Forelimb muscle (tissue), 1 donor: ENCODE data around the gene NEK11. TPM values are rescaled to one million over a fixed set of nuclear protein-coding genes. Genes with fewer than 3 reads are reported as not detected.
"Not testable (repeated sequence)": the region's sequence is repeated elsewhere in the genome, so short reads cannot be mapped to it uniquely, and the experiment has no call there.

ENCODE experiments used
- DNase-seq: peaks from one replicate; pipeline ENCODE4 v3.0.0-alpha.2; 2013; ENCODE audit warnings: low read depth
- polyA plus RNA-seq: library from polyadenylated mRNA; unstranded; fragments of 120-200 nt; gene quantifications from one replicate; pipeline ENCODE4 v1.2.1, GENCODE V29; 2013; ENCODE audit not compliant: insufficient read length

The NEK11 gene
- polyA plus RNA-seq, 1 donor, result 7.8 TPM

- DNase-seq, result no peak
Measured at GRCh38 chr3:131356006-131356595, 329.4 kb downstream of the NEK11 start.

GRCh38 chr3:131357275-131357674, 330.6 kb downstream of the NEK11 start:
- no peak for DNase-seq

DNA sequence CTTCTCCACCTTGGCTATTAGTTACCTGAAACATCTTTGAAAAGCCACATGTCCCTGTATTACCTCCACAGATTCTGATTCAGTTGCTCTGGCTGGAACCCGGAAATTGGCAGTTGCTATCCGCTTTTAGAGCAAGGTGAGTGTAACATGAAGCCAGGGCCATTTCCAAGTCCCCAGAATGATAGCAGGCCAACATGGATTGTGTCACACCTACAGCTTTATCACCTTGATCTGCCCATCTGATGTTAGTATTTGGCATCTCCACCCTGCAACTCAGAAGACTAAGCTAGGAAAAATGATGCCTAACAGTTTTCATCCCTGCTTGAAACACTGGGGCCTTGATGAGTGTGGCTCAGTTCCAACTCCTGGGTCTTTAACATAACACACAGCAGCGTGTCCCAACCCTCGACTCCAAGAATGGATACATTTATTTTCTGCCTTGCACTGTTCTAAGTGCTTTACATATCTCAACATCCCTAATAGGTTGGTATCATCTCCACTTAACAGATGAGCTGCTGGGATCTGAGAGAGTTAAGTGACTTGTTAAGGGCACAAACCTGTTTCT, 333.6 kb downstream of the NEK11 start:
- no peak for DNase-seq

DNA sequence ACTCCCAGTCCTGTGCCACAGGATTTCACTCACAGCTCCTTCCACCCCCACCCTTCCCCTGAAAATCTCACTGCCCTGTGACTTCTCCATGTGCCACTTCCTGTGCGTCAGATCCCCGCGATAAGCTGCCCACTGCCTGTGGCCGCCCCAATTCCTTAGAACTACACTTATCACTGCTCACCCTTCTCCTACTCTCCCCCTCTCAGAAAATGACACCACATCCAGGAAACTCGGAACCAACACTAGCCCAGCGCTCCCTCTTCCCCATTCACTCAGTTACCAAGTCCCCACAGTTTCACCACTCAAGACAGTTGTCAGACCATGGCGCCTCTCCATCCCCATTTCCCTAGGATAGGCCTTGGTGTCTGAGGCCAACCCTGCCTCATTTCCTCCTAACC, 334.4 kb downstream of the NEK11 start:
- not testable (repeated sequence) for DNase-seq

DNA sequence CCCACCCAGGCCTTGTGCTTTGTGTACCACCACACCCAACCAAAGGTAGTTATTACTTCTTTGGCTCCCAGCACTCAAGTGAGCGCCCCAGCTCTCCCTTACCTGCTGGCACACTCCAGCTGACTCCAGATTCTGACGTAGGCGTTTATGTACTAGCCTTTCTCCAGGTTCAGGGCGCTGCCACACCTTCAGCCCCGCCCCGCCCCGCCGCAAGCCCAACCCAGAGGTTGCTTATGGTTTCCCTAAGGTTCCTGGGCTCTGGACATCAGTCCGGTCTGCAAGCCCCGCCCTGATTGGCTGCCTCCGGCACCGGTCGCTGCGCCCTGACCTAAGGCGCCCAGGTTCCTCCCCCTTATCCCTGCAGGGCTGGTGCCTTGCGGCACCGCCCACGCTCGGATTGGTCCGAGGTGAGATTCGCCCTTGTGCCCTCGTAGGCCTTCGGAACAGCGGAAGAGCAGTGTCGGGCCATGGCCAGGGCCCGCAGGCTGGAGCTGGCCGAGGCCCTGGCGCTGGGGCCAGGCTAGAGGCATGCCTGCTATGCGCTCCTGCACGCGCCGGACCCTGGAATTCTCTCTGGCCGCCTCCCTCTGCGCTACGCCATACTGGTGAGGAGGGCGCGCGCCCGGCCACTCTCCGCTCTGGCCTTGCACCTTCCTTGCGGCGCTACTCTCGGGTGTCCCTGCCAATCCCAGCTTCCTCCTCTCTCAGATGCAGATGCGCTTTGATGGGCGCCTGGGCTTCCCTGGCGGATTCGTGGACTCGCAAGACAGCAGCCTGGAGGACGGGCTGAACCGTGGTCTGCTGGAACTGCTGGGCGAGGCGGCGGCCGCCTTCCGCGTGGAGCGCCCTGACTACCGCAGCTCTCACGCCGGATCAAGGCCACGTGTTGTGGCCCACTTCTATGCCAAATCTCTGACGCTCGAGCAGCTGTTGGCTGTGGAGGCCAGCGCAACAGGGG, 335.1 kb downstream of the NEK11 start:
- no peak for DNase-seq

GRCh38 chr3:131363275-131363674, 336.6 kb downstream of the NEK11 start:
- no peak for DNase-seq

DNA sequence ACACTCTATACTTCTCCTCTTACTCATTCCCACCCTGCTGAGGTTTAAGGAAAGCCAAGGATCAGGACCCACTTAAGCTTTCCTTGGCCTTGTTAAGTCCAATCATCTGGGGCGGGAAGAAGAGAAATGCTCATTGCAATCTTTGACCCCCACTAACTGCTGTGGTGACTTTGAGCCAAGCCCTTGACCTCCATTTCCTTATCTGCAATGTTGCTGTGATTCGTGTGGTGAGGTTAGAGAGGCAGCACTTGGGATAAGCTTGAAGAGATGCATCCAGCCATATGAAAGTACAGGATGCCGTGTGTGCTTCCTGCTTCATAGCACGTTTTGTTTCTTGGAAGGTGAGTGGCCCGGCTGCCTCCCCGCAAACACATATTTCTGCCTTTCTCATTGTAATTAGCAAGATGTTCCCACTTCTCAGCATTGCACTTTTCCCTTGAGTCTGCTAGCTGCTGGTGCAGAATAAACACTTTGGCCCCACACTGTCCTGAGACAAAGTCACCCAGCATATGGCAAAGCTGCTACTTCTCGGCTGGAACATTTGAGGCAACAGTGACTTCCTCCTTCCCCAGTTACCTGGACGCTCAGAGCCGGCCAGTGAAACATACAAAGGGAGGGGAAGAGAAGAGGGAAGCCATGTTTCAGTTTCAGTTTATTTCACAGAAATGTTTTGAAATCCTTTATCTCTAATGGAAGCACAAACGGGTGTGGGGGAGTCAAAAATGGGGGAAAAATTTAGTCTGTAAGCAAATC, 344.4 kb downstream of the NEK11 start:
- no peak for DNase-seq

- no peak for DNase-seq
Measured at GRCh38 chr3:131371688-131372066, 345.0 kb downstream of the NEK11 start.

DNA sequence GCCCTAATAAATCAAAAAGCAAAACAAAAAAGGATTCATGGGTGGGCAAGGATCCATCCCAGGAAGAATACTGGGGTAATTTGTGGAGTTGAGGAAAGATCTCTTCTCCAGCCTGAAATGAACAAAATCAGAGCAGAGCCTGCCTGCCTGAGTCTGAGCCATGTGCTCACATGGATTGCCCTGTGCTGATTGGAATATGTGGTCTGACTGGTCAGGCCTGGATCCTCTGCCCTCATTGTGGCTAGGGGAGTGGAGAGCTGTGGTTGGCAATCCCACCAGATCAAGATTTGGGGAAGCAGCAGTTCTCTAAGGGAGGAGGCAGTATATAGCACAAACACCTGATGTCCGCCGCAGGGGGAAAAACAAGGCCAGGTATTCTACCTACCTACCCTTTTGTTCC, 348.1 kb downstream of the NEK11 start:
- DNase-seq, result no peak

DNA sequence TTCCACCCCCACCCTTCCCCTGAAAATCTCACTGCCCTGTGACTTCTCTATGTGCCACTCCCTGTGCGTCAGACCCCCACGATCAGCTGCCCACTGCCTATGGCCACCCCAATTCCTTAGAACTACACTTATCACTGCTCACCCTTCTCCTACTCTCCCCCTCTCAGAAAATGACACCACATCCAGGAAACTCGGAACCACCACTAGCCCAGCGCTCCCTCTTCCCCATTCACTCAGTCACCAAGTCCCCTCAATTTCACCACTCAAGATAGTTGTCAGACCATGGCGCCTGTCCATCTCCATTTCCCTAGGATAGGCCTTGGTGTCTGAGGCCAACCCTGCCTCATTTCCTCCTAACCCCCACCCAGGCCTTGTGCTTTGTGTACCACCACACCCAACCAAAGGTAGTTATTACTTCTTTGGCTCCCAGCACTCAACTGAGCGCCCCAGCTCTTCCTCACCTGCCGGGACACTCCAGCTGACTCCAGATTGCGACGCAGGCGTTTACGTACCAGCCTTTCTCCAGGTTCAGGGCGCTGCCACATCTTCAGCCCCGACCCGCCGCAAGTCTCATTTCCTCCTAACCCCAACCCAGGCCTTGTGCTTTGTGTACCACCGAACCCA, 354.3 kb downstream of the NEK11 start:
- not testable (repeated sequence) for DNase-seq

DNA sequence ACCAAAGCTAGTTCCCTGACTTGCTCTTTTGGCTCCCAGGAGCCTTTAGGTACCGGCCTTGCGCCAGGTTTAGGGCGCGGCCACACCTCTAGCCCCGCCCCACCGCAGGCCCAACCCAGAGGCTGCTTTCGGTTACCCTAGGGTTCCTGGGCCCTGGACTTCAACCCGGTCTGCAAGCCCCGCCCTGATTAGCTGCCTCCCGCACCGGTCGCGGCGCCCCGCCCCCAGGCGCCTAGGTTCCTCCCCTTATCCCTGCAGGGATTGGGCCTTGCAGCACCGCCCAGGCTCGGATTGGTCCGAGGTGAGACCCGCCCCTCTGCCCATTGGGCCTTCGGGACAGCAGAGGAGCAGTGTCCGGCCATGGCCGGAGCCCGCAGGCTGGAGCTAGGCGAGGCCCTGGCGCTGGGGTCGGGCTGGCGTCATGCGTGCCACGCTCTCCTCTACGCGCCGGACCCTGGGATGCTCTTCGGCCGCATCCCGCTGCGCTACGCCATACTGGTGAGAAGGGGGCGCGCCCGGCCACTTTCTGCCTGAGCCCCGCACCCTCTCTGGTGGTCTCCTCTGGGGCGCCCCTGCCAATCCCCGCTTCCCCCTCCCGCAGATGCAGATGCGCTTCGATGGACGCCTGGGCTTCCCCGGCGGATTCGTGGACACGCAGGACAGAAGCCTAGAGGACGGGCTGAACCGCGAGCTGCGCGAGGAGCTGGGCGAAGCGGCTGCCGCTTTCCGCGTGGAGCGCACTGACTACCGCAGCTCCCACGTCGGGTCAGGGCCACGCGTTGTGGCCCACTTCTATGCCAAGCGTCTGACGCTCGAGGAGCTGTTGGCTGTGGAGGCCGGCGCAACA, 355.0 kb downstream of the NEK11 start, which contains the start of gene NUDT16:
NUDT16 (plus strand) TSS at position 330 of the 847 bp plus-strand sequence; CDS start at position 361, 31 bp downstream.
- peak; percentile 90 for DNase-seq

DNA sequence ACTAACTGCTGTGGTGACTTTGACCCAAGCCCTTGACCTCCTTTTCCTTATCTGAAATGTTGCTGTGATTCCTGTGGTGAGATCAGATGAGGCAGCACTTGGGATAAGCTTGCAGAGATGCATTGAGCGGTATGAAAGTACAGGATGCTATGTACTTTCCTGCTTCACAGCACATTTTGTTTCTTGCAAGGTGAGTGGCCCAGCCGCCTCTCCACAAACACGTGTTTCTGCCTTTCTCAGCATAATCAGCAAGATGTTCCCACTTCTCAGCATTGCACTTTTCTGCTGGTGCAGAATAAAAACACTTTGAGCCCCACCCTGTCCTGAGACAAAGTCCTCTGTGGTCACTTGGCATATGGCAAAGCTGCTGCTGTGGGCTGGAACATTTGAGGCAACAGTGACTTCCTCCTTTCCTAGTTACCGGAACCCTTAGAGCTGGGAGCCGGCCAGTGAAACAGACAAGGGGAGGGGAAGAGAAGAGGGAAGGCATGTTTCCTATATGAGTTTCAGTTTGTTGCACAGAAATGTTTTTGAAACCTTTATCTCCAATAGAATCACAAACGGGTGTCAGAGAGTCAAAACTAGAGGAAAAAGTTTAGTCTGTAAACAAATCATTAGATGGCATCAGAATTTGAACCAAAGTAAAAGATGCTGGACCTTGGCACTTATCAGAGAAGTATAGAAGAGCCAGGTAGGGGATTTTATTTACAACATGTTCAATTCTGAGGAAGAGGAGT, 359.9 kb downstream of the NEK11 start:
- DNase-seq, result no peak

GRCh38 chr3:131387796-131388489, 361.3 kb downstream of the NEK11 start:
- no peak for DNase-seq

DNA sequence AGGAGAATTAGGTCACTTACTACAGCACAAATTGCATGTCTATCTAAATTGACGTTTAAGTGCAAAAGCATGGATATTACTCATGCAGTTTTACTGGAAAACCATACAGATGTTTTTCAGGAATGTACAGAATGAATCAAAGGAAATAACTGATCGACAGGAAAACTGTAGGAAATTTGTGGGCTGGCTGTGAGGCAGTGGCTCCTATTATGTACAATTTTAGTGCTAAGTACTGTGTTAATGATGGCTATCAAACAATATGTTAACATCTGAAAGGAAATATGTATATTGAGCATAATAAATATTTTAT, 361.8 kb downstream of the NEK11 start:
- DNase-seq, result no peak

DNA sequence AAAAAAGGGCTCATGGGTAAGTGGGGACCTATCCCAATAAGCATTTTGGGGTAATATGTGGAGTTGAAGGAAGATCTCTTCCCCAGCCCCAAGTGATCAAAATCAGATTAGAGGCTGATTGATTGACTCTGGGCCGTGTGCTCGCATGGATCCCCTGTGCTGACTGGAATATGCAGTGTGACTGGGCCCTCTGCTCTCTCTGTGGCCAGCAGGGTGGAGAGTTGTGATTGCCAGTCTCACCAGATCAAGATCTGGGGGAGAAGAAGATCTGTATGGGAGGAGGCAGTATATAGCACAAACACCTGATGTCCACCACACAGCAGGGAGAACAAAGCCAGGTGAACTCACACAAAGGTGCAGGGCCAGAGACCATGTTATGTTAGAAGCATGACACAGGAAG, 363.7 kb downstream of the NEK11 start:
- DNase-seq, result no peak

- DNase-seq, result no peak
Measured at GRCh38 chr3:131393051-131393450, 366.4 kb downstream of the NEK11 start.

- no peak for DNase-seq
Measured at GRCh38 chr3:131393868-131394267, 367.2 kb downstream of the NEK11 start.

DNA sequence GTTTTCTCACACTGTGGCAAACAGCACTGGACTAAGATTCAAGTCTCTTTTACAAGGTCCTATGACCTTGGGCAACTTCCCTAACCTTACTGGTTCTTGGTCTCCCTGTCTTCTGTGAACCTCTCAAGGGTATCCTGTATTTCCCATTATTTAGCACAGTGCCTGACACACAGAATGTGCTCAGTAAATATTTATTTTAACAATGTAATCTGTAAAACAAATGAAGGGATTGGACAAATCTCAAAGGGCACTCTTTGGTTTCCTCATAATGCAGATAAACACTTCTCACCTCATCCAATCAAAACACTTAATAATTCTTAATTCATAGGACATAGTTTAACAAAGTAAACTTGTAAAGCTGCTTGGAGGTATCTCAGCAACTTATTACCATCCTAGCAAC, 367.7 kb downstream of the NEK11 start:
- DNase-seq, result no peak

DNA sequence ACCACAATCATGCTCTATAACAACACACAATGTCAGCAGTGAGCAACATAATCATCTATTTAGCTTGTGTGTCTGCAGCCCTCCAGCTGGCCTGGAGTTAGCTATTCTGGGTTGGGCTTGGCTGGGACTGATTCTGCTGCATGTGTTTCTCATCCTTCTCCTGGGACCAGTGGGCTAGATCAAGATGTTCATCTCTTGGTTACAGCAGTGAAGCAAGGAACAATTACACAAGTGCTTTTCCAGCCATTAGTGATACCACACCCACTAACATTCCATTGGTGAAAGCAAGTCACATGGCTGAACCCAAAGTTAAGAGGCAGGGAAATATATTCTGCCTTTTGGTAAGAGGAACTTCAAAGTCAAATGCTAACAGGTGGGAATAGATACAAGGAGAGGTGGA, 369.5 kb downstream of the NEK11 start:
- DNase-seq, result peak; percentile 48
